ENCODE measurements around the gene ZNF26. TPM values are rescaled to one million over a fixed set of nuclear protein-coding genes. Genes with fewer than 3 reads are reported as not detected.

Gene ZNF26
- total RNA-seq, 1 donor from 2014 or later, result 13.6 TPM

GRCh38 chr12:133023566-133023965 is 37.4 kb downstream of the ZNF26 start:
- Mint-ChIP-seq H3K4me3 (ENCODE audit: unreplicated experiment) (no peak overlapping the region), H3K36me3 (ENCODE audit: unreplicated experiment) (peaks cover 32% of the 10 kb centered on the region), H3K27ac (ENCODE audit: unreplicated experiment) (no peak overlapping the region), H3K4me1 (ENCODE audit: unreplicated experiment) (no peaks in the 10 kb centered on the region), H3K9me3 (ENCODE audit: unreplicated experiment) (peaks cover 41% of the 10 kb centered on the region), H3K27me3 (ENCODE audit: unreplicated experiment) (no peaks in the 10 kb centered on the region)
- TF ChIP-seq, protein P1, sequence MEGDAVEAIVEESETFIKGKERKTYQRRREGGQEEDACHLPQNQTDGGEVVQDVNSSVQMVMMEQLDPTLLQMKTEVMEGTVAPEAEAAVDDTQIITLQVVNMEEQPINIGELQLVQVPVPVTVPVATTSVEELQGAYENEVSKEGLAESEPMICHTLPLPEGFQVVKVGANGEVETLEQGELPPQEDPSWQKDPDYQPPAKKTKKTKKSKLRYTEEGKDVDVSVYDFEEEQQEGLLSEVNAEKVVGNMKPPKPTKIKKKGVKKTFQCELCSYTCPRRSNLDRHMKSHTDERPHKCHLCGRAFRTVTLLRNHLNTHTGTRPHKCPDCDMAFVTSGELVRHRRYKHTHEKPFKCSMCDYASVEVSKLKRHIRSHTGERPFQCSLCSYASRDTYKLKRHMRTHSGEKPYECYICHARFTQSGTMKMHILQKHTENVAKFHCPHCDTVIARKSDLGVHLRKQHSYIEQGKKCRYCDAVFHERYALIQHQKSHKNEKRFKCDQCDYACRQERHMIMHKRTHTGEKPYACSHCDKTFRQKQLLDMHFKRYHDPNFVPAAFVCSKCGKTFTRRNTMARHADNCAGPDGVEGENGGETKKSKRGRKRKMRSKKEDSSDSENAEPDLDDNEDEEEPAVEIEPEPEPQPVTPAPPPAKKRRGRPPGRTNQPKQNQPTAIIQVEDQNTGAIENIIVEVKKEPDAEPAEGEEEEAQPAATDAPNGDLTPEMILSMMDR (IDR thresholded peaks at IDR 0.05), result no peak
- no peak for DNase-seq (ENCODE audit: extremely low spot score, unreplicated experiment)

- Mint-ChIP-seq H3K9me3 (ENCODE audit: unreplicated experiment) (peaks cover 41% of the 10 kb centered on the region), H3K4me1 (ENCODE audit: unreplicated experiment) (no peaks in the 10 kb centered on the region)
- no peak for DNase-seq (ENCODE audit: extremely low spot score, unreplicated experiment)
Observed at GRCh38 chr12:133026996-133027395, 40.8 kb downstream of the ZNF26 start.

GRCh38 chr12:133037207-133038005 is 51.2 kb downstream of the ZNF26 start, which contains the start of gene ZNF84:
Gene ZNF84 (plus strand): TSS chr12:133037509. CDS start chr12:133041468, 3,959 bp downstream.
- H3K36me3 Mint-ChIP-seq (ENCODE audit: unreplicated experiment), result peaks cover 36% of the 10 kb centered on the region
- DNase-seq (ENCODE audit: extremely low spot score, unreplicated experiment), result peak; percentile 99
- peak within 1 kb of the TSS; percentile 95 for H3K27ac Mint-ChIP-seq (ENCODE audit: unreplicated experiment)
- H3K4me1 Mint-ChIP-seq (ENCODE audit: unreplicated experiment), result peaks cover 9% of the 10 kb centered on the region
- no peaks in the 10 kb centered on the region for H3K27me3 Mint-ChIP-seq (ENCODE audit: unreplicated experiment)
- TF ChIP-seq, protein P1 (IDR thresholded peaks at IDR 0.05), result no peak
- H3K9me3 Mint-ChIP-seq (ENCODE audit: unreplicated experiment), result peaks cover 39% of the 10 kb centered on the region
- H3K4me3 Mint-ChIP-seq (ENCODE audit: unreplicated experiment), result peak within 1 kb of the TSS; percentile 84

More at GRCh38 chr12:133026996-133027395, 40.8 kb downstream of the ZNF26 start:
- no peaks in the 10 kb centered on the region for H3K27me3 Mint-ChIP-seq (ENCODE audit: unreplicated experiment)
- no peak overlapping the region for H3K27ac Mint-ChIP-seq (ENCODE audit: unreplicated experiment)
- H3K4me3 Mint-ChIP-seq (ENCODE audit: unreplicated experiment), result no peak overlapping the region
- peaks cover 13% of the 10 kb centered on the region for H3K36me3 Mint-ChIP-seq (ENCODE audit: unreplicated experiment)
- TF ChIP-seq, protein P1 (IDR thresholded peaks at IDR 0.05), result no peak

GRCh38 chr12:133038118-133038709 is 52.0 kb downstream of the ZNF26 start:
- Mint-ChIP-seq H3K36me3 (ENCODE audit: unreplicated experiment) (peaks cover 44% of the 10 kb centered on the region), H3K27me3 (ENCODE audit: unreplicated experiment) (no peaks in the 10 kb centered on the region), H3K4me1 (ENCODE audit: unreplicated experiment) (peaks cover 9% of the 10 kb centered on the region), H3K9me3 (ENCODE audit: unreplicated experiment) (peaks cover 39% of the 10 kb centered on the region), H3K27ac (ENCODE audit: unreplicated experiment) (peak overlapping the region; percentile 95), H3K4me3 (ENCODE audit: unreplicated experiment) (peak overlapping the region; percentile 84)
- TF ChIP-seq, protein P1 (IDR thresholded peaks at IDR 0.05), result no peak
- DNase-seq (ENCODE audit: extremely low spot score, unreplicated experiment), result no peak

DNA sequence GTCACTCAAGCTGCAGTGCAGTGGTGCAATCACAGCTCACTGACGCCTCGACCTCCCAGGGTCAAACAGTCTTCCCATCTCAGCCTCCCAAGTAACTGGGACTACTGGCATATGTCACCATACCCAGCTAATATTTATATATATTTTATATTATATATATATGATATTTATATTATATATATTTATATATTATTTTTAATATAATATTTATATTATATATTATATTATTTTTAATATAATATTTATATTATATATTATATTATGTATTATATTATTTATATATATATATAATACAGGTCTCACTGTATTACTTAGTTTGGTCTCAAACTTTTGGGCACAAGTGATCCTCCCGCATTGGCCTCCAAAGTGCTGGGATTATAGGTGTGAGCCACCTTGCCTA is 60.5 kb downstream of the ZNF26 start:
- TF ChIP-seq, protein P1 (IDR thresholded peaks at IDR 0.05), result no peak
- H3K36me3 Mint-ChIP-seq (ENCODE audit: unreplicated experiment), result peaks cover 97% of the 10 kb centered on the region

More for the DNA sequence above, 60.5 kb downstream of the ZNF26 start:
- no peaks in the 10 kb centered on the region for H3K27me3 Mint-ChIP-seq (ENCODE audit: unreplicated experiment)
- no peak overlapping the region for H3K4me3 Mint-ChIP-seq (ENCODE audit: unreplicated experiment)
- H3K9me3 Mint-ChIP-seq (ENCODE audit: unreplicated experiment), result peaks cover 44% of the 10 kb centered on the region
- no peak for DNase-seq (ENCODE audit: extremely low spot score, unreplicated experiment)
- H3K4me1 Mint-ChIP-seq (ENCODE audit: unreplicated experiment), result no peaks in the 10 kb centered on the region
- no peak overlapping the region for H3K27ac Mint-ChIP-seq (ENCODE audit: unreplicated experiment)

All from osteocyte (in vitro differentiated cells).